SH-SY5Y (cell line): ENCODE results near the gene PDCD7.

ENCODE experiments used
- GATA2 ChIP-seq: IDR thresholded peaks from 2 replicates; pipeline ENCODE4 v1.6.1; 2011; ENCODE audit warnings: mild to moderate bottlenecking, low read depth, low read length
- GATA3 ChIP-seq: IDR thresholded peaks from 2 replicates; pipeline ENCODE4 v1.6.1; 2011; ENCODE audit warnings: low read depth, mild to moderate bottlenecking, low read length, moderate library complexity

DNA sequence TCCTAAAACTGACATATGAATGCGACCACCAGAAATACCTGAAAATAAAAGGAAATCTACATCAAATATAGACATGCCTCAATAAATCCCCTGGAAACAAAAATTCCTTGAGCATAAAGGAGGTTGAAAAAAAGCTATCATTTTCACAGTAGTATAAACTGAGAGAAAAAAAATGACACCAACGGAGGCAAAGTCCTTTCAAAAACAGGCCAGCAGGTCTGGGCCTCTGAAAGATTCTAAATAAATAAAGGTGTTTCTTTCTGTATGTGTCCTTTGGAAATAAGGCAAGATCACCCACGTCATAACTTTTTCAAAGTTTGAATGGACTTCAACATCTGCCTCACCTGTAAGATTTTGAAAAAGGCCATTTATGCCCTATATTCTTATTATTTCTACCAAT, 46.6 kb upstream of the PDCD7 start:
- TF ChIP-seq GATA2 = no peak
- no peak for TF ChIP-seq GATA3
